GM15510 (cell line): Measurements from ENCODE around the gene PLA2G1B.

ENCODE experiments used
- POLR2A ChIP-seq: IDR thresholded peaks from 3 replicates; pipeline ENCODE4 v1.6.1; 2011; ENCODE audit warnings: borderline replicate concordance; ENCODE audit not compliant: insufficient read length; ENCODE audit errors: extremely low read depth

Gene PLA2G1B

DNA sequence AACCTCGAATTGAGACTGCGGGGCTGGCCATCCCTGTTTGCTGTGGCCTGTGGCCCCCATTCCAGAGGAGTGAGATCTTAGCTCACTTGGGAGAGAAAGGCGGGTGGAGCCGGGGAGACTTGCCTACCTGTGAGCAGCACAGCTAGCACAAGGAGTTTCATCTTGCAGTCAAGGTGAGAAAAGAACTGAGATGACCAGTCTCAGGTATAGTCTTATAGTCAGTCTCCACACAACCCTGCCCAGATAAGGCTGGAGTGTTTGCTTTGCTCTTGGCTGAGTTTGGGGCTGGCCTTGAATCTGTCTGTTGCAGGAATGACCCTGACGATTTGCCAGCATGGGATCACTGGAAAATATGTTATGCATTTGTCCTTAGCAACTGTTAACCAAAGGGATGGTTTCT lies at the start of gene PLA2G1B:
TSS of gene PLA2G1B (minus strand) at position 187 of the 400 bp plus-strand sequence. CDS start at position 161, 26 bp downstream.
- no peak for TF ChIP-seq POLR2A

DNA sequence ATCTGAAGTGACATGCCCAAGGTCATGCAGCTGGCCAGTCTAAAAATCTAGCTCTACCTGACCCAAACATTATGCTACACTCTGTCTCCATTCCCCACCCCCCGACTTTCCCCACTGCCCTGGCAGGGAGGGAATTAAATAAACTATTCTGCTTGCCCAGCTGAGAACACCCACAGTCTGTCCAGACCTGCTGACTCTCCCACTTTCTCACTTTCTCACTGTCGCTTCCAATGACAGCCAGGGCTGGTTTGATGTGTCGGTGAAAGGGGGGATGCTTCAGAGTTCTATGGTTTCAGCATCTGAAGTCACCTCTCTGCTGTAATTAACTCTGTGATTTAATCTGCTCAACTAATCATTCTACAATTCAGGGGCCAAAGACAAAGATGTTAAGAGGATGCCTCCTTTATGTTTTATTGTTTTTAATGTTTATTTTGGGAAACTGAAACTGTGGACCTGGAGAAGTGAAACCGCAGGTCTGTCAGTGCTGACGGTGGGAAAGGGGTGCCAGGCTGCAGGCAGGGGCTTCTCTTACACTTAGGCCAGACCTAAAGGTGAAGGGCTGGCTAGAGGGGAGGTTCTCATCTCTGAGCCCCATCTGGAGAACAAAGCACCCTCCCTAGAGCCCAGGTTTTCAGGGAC lies 49.5 kb upstream of the PLA2G1B start:
- no peak for TF ChIP-seq POLR2A

DNA sequence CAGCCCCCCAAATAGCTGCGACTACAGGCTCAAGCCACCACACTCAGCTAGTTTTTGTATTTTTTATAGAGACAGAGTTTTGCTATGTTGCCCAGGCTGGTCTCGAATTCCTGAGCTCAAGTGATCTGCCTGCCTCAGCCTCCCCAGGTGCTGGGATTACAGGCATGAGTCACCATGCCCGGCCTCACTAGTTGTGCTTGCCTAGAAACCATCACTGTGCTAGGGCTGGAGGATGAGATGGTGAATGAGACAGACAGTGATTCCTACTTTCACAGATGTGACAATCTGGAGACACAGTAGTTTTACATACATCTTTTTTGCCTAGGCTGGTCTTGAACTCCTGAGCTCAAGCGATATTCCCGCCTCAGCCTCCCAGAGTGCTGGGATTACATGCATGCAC lies 48.8 kb upstream of the PLA2G1B start:
- TF ChIP-seq POLR2A: no peak

DNA sequence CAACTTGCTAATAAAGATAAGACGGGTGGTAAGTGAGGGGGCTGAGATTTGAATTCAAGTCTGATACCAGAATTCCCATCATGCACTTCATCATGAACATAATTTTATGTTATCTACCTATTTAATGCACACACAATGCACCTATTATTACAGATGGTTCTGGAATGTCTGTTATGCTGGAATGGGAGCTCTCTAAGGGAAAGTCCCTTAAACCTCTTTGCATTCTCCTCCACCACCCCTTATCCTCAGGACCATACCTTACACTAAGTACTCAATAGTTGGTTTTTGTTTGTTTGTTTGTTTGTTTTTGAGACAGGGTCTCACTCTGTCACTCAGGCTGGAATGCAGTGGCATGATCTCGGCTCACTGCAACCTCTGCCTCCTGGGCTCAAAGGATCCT lies 48.4 kb upstream of the PLA2G1B start:
- no peak for TF ChIP-seq POLR2A

DNA sequence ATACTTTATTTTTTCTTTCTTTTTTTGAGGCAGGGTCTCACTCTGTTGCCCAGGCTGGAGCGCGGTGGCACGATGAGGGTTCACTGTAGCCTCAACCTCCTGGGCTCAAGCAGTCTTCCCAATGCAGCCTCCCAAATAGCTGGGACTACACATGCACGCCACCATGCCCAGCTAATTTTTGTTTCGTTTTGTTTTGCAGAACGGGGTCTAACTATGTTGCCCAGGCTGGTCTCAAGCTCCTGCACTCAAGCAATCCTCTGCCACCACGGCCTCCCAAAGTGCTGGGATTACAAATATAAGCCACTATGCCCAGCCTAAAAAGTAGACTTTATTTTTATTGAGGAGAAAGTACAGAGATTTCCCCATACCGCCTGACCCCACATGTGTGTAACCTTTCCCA lies 46.1 kb upstream of the PLA2G1B start:
- no peak for TF ChIP-seq POLR2A

DNA sequence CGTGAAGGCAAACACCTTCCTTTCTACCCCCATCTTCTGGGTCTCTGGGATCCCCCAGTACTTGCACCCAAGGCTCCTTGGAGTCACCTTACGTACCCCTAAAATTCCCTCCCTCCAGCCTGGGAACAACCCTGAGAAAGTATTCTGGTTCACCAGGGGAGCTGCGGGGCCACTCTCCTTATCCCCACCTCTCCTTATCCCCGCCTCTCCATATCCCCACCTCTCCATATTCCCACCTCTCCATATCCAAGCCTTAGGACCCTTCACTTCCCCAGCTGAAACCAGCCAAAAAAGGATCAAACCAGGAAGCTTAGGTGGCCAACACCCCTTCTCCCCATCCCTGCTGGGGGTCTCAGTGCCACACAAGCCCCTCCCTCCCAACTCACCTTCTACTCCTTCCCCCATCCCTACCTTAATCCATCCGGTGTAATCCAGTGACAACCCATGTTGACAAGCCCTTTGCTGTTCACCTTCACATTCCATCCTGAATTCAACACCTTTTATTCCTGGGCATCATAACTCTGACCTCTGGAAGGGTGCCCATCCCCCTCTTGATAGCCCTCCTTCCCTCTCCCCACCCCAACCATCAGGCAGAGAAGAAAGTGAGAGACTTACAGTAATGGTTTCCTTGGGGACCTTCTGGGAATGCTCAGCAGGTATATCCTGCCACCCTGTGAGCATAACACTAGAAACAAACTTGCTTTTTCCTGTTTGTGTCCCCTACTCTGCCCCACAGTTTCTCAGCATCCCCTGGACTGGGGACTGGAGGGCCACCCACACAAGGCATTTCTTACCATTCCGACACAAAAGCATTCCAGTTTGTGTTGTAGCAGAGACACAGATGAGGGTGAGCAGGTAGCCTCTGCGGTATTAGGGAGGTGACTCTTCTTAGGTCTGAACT lies 43.0 kb upstream of the PLA2G1B start:
- TF ChIP-seq POLR2A: no peak

DNA sequence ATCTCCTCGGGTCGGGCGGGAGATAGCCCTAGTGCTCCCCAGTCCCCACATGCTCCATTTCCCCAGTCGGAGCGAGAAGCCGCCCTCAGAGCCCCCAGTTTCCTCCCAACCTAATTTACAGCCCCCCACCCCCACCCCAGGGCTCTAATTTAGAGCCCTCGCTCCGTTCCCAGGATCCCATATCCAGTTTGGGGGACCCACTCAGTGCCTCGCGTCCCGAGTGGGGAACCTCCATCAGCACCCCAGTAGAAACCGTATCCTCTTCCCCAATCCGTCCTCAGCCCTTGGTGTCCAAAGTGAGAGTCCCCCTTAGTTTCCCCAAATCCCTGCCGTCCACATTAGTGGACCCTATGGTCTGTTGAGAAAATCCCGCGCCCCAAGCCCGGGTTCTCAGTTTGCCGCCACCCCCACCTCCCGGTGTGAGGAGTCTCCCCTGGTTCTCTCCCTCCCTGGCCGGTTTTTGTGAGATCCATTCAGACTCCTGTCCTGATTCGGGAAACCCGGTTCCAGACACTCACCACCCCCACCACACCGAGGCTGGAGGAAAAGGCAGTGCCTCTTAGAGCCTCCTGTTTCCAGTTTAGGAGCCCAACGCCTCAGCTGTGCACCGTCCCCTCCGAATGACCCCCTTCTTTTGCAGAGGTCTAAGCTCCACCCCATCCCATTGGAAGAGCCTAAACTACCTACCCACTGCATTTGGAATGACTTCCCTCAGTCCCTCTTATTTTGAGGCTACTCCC lies 42.2 kb upstream of the PLA2G1B start:
- no peak for TF ChIP-seq POLR2A

DNA sequence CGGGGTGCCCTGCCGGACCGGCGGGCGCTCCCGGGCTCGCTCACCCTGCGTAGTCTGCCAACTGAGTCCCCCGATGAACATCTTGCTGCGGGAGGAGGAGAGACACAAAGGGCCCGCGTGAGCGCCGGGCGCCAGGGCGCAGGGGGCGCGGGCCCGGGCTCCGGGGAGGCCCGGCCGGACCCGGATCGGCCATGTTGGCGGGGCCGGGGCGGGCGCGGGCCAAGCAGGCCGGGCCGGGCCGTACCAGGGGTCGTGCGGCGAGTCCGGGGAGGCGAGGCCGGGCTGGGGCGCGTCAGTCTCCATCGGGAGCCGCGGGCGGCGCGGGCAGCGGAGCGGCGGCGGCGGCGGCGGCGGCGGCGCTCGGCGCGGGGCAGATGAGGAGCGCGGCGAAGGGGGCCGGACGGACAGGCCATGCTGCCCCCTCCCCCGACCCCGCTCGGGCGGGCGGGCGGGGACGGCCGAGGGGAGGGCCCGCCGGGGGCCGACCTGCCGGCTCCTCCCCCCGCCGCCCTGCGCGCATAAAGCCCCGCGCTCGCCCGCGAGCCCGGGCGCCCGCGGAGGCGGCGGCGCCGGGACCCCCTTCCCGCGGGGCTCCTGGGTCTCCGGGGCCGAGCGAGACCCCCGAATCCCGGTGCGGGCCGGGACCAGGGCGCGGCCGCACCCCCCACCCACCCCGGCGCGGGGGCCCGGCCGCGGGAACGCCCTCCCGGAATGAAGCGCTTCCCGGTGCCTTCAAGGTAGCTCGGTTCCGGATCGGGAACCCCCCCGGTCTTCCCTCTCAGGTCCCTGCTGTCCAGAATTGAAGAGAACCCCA lies 41.4 kb upstream of the PLA2G1B start, which contains the start of gene MSI1:
TSS of gene MSI1 (minus strand) at position 376 of the 814 bp plus-strand sequence. CDS start at position 303, 73 bp downstream.
- TF ChIP-seq POLR2A: no peak

DNA sequence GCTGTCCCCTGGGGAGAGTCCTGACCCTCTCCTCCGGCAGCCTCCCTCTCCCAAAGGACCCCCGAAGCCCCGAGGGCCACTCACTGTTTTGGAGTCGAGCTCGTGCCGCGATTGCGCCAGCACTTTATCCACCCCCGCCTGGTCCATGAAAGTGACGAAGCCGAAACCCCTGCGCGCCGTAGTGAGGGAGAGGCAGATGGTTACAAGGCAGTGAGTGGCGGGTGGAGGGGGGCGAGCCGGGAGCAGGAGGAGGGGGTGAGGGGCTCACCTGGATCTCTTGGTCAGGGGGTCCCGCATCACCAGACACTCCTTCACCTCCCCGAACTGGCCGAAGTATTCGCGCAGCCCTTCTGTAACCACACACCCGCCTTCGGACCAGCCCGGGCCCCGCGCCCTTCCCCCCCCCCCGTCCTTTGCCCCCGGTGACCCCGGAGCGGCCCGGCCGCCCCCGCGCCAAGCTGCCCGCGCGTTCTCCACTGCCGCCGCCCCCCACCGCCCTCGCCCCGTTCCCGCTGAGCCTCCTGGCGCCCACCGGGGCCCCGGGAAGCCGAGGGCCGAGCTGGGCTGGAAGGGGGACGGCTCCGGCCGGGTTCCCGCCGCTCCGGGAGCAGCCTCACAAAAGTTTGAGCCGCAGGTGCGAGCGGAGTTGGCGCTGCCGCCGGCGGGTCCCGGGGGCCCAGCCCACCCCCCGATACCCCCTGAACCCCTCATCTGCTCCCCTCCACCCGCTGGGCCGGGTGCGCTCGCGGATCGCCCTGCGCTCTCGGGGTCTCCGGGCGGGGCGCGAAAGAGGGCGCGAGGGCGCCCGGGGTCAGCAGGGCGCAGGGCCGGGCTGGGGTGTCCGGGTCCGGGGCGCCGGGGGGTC lies 40.6 kb upstream of the PLA2G1B start:
- no peak for TF ChIP-seq POLR2A

DNA sequence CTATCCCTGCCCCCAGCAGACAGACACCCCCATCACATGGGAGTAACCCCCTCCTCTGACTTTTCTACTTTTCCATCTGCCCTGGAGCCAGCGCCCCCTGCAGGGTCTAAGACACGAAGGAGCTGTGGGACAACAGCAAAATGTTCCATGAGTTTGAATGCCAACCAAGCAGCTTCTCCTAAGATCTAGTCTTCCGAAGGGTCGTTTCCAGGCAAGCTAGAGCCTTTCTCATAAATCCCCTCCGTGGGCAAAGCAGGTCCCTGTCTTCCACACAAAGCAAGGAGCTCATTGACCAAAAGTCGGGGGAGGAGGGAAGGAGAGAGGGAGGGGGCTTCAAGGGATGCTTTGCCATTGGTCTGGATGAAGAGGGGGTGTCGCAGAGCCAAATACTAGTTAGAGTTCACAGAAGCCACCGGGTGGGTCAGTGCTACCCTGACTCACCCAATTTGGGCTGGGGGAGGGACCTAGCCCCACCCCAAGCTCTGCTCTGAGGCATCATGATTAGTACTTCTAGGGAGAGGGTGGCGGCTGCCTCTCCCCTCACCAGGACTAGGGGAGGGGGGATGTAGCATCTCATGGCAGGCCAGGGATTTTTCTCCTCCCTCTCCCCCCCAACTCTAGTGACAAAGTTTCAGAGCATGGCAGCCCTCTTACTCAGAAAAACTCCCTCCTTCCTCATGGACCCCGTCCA lies 39.8 kb upstream of the PLA2G1B start:
- TF ChIP-seq POLR2A: no peak

DNA sequence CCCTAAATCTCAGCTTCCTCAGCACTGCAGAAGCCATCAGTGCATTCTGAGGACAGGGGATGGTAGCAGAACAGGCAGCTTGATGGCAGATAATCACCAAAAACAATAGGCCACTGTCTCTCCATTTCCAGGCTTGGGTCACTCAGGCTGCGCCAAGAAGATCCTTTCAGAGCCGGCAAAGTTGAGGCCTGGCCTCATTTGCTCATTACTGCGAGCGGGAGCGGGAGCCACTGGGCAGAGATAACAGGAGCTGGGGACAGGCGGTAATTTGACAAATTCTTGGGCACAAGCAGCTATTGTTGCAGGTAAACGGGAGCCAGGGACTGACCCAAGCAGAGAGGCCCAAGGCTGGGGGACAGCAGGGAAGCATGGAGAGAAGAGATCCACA lies 39.3 kb upstream of the PLA2G1B start:
- no peak for TF ChIP-seq POLR2A

DNA sequence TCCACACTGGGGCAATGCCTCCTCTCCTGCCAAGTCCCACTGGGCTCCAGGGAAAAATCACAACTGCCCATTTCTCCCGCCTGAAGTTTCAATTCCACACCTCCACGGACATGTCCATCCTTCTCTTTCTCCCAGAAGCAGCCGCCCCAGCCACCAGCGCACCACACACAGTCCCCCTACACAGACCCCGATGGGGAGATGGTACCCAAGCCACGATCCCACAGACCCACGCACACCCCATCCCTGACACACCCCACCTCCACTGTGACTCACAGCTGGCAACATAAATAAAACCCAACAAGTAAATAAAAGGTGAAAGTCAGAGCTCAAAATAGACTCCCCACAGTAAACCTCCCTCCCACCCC lies 38.7 kb upstream of the PLA2G1B start:
- TF ChIP-seq POLR2A: no peak

DNA sequence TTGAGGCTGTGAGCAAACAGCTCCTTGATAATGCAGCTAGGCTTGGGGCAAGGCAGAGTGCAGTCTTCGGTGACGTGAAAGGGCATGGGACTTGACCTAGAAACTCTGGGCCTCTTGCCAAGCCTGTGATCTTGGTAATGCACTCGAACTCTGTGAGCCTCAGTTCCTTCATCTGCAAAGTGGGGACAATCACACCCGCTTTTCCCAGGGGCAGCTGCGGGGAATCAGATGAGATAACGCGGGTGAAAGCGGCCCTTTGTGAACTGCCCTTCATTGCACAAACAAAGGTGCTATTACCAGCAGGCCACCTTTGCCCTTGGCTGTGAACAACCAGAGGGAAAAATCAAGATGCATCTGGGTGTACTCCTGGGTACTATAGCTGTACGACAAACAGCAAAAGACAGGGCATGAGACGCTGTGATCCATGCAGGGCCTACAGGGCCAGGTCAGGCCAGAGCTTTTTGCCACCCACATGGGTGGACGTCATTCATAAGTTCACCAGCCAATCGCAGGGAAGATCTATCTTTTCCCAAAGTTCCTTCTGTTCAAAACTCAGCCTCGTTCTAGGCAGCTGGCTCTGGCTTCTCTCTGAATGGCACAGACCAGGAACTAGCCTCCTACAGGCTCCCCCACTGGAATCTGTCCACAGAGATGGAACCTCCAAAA lies 38.2 kb upstream of the PLA2G1B start:
- TF ChIP-seq POLR2A: no peak

DNA sequence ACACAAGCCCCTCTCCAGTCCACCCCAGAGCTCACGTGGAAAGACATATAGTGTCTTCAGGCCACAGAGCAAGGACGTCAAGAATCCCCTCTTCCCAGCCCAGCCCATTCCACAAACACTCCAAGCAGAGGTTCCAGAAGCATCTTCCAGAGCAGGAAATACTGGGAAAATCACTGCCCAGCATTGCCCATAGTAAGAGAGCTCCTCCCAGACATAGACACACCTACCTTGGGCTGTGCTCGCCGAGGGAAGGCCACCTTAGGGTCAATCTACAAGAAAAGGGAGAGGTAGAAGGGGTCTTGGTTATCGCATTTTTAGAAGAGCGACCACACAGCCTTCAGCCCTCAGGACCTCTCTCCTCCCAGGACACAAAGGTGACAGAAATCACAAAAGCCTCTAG lies 36.9 kb upstream of the PLA2G1B start:
- TF ChIP-seq POLR2A: no peak
